GM12864 (cell line): Measurements from ENCODE around the gene UBL4A.

Experiments
- DNase-seq: peaks from one replicate; pipeline ENCODE4 v3.0.0-alpha.2; 2011; ENCODE audit warnings: low read depth
- H3K4me3 ChIP-seq: 2 replicates; pipeline ENCODE4 v1.5.1; 2011; ENCODE audit warnings: mild to moderate bottlenecking, low read depth, low read length, control low read depth
- TF ChIP-seq, protein P1 (sequence below): IDR thresholded peaks from 2 replicates; pipeline ENCODE4 v1.5.1; 2011; ENCODE audit warnings: low read depth, mild to moderate bottlenecking, moderate library complexity, low read length, control low read depth, inconsistent platforms; ENCODE audit errors: missing control alignments

UBL4A gene

DNA sequence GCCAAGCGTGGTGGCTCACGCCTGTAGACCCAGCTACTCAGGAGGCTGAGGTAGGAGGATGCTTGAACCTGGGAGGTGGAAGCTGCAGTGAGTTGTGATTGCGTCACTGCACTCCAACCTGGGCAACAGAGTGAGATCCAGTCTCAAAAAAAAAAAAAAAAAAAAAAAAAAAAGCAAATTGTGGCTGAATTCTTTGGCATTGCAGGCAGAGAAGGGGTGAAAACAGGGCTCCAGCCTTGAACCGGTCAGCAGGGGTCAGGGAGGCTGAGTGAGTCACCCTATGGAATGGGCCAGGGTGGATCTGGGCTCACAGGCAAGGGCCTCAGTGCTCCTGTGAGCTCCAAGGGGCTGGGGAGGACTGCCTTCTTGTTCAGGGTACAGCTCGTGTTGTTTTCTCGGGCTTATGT, 42.8 kb upstream of the UBL4A start:
- no peak for DNase-seq
- TF ChIP-seq, protein P1, sequence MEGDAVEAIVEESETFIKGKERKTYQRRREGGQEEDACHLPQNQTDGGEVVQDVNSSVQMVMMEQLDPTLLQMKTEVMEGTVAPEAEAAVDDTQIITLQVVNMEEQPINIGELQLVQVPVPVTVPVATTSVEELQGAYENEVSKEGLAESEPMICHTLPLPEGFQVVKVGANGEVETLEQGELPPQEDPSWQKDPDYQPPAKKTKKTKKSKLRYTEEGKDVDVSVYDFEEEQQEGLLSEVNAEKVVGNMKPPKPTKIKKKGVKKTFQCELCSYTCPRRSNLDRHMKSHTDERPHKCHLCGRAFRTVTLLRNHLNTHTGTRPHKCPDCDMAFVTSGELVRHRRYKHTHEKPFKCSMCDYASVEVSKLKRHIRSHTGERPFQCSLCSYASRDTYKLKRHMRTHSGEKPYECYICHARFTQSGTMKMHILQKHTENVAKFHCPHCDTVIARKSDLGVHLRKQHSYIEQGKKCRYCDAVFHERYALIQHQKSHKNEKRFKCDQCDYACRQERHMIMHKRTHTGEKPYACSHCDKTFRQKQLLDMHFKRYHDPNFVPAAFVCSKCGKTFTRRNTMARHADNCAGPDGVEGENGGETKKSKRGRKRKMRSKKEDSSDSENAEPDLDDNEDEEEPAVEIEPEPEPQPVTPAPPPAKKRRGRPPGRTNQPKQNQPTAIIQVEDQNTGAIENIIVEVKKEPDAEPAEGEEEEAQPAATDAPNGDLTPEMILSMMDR, result no peak
- no peak overlapping the region for H3K4me3 ChIP-seq

GRCh38 chrX:154526901-154527675, 40.7 kb upstream of the UBL4A start:
- TF ChIP-seq, protein P1, result peak; percentile 53
- no peak overlapping the region for H3K4me3 ChIP-seq
- no peak for DNase-seq

DNA sequence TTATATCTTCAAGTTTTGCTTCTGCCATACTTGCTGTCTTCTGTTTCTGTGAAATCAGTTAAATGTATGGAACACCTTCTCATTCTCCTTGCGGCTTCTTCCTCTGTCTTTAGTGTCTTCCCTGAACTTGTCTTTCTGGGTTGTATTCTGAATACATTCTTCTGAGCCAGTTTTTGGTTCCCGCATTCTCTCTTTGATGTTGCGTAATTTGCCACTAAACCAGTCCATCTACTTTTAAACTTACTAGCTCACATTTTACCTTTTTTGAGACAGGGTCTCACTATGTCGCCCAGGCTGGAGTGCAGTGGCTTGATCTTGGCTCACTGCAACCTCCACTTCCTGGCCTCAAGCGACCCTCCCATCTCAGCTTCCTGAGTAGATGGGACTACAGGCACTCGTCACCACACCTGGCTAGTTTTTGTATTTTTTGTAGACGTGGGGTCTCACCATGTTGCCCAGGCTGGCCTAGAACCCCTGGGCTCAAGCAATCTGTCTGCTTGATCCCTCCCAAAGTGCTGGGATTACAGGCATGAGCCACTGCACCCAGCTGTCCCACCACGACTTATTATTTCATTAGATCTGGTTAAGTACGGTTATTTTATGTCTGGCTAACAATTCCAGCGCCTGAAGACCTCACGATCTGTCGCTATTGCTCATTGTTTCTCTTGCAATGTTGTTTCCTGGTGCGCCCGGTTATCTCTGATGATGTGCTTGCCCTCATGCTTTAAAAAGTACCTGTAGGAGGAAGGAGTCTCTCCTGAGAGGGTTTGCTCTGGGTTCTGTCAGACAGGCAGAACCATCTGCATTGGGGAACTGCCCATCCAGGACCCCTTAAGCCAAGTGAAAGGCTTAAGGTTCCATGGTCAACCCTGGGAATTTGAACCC, 39.4 kb upstream of the UBL4A start:
- no peak overlapping the region for H3K4me3 ChIP-seq
- DNase-seq, result no peak
- TF ChIP-seq, protein P1, result no peak

GRCh38 chrX:154519389-154519788, 33.0 kb upstream of the UBL4A start:
- TF ChIP-seq, protein P1, result no peak
- H3K4me3 ChIP-seq, result no peak overlapping the region
- no peak for DNase-seq

DNA sequence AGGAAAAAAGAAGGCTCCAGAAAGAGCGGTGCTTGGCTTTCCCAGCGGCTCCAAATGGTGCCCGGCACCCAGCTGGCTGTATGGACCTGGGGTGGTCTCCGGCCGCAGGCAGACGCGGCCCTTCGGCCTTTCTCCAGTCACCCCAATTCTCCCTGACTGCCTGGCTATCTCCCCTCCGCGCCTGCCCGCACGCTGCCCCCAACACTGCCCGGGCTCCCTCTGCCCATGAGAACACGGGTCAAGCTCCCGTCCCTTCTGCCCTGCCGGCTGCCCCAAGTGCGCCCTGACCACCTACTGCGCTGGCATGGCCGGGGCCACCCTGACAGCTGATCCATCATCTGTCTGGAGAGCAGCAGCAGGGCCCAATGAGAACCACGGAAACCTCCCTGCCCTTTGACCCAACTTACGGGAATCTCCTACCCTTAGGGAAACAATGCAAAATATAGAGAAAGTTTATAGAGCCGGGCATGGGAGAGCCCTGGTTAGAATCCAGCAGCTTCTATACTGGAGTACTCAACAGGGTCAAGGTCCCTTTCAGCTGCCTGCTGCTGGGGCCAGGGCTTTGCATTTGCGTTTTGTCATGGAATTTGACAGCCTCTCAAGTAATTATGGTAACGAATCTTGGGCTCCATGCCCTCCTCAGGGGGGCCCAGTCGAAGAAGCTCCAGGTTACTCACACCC, 30.8 kb upstream of the UBL4A start:
- TF ChIP-seq, protein P1, result no peak
- no peak overlapping the region; the same call in 1 of the 2 replicates for H3K4me3 ChIP-seq
- DNase-seq, result no peak

DNA sequence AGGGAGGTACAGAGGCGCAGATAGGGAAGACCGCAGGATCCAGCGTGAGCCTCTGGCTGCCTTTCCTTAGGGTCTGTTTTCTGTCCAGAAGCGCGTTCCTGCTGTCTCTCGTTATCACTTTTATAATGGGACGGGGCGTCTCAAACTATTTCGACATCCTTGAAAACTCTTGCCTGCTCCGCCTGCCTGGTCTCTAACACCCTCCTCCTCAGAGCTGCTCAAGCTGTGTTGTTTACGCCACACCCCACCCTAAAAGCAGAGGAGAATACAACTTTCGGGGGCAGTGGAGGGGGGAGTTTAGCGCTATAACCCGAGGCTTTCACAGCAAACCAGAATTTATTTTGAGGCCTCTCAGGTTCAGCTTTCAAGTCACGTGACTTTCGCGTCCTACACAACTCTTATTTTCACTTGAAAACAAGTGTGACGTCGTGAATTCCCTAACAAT, 30.3 kb upstream of the UBL4A start:
- TF ChIP-seq, protein P1, result no peak
- H3K4me3 ChIP-seq, result peak overlapping the region; percentile 52
- DNase-seq, result no peak
